ENCODE results near the gene CAPN5.
A peak's percentile ranks its signal among the peaks of the same experiment; 100 is the strongest.
"Not testable (repeated sequence)": the region's sequence is repeated elsewhere in the genome, so short reads cannot be mapped to it uniquely, and the experiment has no call there.

Gene CAPN5

DNA sequence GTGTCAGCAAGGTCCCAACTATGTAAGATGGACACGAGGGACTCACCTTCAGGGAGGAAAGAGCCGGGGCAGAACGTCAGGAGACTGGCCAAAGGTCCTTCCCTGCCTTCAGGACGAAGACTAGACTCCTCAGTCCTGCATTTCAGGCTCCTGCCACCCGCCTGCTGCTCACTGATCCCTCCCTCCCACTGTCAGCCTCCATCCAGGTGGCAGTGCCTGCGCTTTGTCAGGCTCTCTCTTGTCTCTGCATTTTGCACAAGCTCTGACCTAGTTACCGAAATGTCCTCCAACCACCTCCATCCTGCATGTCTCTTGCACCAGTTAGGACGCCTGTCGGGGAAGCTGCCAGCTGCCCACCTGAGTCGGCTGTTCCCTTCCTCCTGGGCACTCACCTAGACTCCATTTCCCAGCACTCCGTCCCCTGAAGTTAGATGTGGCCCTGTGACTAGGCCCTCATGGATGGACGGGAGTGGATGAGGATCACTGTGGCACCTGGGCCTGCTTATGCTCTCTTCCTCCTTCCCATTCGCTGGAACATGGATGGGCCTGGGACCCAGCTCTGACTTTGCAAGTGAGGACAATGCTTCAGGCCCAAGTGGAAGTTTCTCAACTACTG is 24.6 kb upstream of the CAPN5 start:
- no peak for DNase-seq (ENCODE audit: low read depth in 2 of 2, low spot score in 1 of 2)

DNA sequence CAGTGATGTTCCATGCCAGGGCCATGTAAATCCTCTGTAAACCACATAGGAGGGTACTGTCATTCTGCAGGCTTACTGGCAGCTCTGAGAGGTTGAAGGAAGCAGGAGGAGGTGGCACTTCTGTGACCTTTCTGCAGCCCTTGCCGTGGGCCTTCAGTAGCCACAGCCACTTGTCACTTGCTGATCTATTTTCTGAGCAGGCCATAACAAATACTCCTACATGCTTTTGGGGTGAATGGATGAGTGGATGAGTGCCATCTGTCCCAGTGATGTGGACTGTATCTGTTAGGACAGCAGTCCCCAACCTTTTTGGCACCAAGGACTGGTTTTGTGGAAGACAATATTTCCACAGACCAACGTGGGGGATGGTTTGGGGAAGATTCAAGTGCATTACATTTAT is 22.4 kb upstream of the CAPN5 start:
- no peak for DNase-seq (ENCODE audit: low read depth in 2 of 2, low spot score in 1 of 2)

DNA sequence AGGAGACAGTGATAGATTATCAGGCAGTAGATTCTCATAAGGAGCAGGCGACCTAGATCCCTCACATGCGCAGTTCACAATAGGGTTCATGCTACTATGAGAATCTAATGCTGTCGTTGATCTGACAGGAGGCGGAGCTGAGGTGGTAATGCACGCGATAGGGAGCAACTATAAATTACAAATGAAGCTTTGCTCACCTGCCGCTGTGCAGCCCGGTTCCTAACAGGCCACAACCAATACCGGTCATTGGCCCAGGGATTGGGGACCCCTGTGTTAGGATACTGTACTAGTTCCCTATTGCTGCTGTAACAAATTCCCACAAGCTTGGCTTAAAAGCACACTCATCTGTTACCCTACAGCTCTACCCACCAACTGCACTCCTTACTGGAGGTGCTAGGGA is 21.9 kb upstream of the CAPN5 start:
- DNase-seq (ENCODE audit: low read depth in 2 of 2, low spot score in 1 of 2), result no peak

DNA sequence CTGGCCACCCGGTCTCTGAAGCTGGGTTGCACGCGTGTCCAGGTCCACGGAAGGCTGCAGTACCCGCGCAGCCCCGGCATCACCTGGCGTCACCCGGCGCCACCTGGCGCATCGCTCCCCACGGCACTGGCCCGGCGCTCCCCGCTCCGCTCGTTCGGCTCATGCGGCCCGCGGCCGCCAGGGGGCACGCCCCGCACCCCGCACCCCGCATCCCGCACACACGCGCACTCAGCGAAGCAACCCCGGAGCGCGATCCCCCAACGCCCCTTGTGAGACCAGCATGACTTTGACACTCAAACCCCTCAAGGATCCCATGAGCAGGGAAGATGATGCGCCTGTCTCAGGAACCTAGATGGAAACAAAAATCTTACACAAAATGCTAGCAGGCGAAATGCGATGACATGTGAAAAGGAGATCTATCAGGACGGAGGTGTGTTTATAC is 20.7 kb upstream of the CAPN5 start:
- DNase-seq (ENCODE audit: low read depth in 2 of 2, low spot score in 1 of 2), result peak in 1 of 2 donors; percentile 23

DNA sequence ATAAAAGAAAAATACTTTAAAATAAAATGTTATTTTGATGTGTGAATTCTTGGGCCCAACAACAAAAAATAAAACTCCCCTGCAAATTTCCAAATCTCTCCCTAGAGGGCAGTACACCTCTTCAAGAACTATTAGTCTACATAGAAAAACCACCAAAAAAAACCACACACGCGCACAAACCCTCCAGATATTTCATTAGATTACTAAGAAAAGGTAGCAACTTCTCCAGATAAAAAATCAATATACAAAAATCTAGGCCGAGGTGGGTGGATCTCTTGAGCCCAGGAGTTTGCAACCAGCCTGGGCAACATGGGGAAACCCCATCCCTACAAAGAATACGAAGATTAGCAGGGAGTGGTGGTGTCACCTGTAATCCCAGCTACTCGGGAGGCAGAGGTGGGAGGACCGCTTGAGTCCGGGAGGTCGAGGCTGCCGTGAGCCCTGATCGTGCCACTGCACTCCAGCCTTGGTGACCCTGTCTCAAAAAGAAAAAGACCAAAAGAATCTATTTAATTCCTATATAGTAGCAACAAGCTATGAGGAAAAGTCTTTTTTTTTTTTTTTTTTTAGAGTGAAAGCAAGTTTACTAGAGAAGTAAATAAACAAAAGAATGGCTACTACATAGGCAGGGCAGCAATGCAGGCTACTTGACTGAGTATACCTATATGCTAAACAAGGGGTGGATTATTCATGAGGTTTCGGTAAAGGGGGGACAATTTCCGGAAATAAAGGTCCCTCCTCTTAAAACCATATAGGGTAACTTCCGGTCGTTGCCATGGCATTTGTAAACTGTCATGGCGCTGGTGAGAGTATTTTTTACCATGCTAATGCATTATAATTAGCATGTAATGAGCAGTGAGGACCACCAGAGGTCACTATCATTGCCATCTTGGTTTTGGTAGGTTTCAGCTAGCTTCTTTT is 19.5 kb upstream of the CAPN5 start:
- peak; percentile 45 to 60 for DNase-seq (ENCODE audit: low read depth in 2 of 2, low spot score in 1 of 2)

DNA sequence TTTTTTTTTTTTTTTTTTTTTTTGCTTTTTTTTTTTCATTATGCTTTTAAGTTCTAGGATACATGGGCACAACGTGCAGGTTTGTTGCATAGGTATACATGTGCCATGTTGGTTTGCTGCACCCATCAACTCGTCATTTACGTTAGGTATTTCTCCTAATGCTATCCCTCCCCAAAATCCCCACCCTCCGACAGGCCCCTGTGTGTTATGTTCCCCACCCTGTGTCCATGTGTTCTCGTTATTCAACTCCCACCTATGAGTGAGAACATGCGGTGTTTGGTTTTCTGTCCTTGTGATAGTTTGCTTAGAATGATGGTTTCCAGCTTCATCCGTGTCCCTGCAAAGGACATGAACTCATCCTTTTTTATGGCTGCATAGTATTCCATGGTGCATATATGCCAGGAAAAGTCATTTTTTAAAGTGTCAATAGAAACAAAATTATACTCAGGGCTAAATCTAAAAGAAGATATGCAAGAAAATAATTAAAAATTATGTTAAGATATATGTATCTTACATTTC is 18.8 kb upstream of the CAPN5 start:
- DNase-seq (ENCODE audit: low read depth in 2 of 2, low spot score in 1 of 2), result not testable (repeated sequence)

DNA sequence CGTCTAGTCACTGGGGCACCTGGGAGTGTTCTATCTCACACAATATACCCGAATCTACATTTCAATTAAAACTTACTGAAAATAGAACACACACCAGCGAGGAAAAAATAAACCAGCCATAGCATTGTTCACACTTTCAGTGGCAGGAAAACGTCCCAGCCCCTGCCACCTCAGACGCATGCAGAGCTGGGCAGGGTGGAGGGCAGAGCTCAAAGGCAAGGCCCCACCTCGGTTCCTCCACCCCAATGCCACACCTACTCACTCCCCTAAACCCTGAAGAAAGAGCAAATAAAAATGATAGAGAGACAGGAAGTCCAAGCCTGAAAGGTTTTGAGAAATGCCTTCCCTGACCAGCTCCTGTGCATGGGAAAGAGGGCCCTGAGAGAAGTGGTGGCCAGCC is 17.7 kb upstream of the CAPN5 start:
- DNase-seq (ENCODE audit: low read depth in 2 of 2, low spot score in 1 of 2), result no peak

DNA sequence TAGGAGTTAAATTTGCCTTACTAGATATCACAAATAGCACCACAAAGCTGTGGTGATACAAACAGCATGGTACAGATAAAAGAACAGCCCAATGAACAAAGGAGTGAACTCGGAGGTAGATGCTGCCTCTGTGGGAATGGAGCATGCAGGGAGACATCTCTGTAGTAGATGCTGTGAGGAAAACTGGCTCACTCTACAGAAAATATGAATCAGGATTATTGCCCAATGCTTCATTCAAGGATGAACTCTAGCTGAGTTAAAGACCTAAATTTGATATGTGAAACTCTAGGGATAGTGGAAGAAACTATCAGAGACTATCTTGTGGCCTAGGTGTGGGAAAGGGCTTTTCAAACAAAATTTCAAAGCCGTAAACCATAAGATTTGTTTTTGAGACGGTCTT is 15.3 kb upstream of the CAPN5 start:
- no peak for DNase-seq (ENCODE audit: low read depth in 2 of 2, low spot score in 1 of 2)

DNA sequence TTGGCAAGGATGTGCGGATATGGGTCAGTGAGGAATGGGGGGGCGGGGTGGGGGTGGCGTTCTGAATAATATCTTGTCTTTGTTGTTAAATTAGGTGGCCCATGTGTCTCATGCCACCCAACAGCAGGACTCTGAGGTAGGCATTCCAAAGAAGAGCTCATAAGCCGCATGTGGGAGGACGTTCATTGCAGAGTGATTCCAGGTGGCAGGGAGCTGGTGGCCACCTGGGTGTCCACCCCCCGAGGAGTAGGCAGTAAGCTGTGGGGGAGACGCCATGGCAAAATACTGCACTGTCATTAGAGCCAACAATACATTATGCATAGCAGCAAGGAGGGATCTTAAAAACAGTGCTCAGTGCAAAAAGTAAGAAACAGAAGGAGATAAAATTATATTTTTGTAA is 14.3 kb upstream of the CAPN5 start:
- no peak for DNase-seq (ENCODE audit: low read depth in 2 of 2, low spot score in 1 of 2)

DNA sequence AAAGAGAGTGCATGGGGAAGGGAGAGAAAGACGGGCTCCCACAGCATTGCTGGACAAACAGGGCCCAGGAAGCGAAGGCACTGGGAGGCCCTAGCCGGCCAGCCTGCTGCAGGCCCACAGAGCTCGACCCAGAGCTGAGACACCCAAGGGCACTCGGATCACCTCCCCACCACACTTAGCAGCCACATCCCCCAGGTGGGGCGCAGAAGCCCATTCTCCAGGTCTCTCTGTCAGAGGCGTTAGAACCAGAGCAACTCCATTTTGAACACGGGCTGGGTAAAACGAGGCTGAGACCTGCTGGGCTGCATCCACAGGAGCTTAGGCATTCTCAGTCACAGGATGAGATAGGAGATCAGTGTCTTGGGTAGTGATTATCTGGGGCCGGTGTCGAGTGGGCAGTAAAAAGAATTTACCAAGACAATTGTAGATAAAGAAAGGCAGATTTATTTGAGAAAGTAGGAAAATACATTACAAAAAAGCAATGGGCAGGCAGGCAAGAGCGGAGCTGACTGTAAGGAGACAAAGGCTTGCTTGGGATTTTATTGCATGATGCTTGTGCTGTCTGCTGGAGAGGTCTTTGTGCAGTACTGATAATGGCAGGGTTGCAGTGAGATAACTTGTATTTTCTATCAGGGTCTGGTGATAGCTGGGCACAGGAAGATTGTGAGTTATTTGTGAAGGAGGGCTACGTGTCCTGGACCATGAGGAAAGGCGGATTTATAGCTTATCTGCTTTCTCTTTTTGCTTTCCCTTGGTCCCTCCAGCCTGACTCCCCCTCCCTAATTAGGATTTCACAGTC is 13.4 kb upstream of the CAPN5 start:
- DNase-seq (ENCODE audit: low read depth in 2 of 2, low spot score in 1 of 2), result no peak

DNA sequence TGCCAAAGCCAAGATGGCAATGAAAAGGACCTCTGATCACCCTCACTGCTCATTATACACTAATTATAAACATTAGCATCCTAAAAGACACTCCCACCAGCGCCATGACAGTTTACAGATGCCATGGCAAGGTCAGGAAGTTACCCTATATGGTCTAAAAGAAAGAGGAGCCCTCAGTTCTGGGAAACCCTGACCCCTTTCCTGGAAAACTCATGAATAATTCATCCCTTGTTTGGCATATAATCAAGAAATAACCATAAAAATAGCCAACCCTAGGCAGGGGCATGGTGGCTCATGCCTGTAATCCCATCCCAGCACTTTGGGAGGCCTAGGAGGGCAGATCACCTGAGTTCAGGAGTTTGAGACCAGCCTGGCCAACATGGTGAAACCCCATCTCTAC is 12.7 kb upstream of the CAPN5 start:
- no peak for DNase-seq (ENCODE audit: low read depth in 2 of 2, low spot score in 1 of 2)

DNA sequence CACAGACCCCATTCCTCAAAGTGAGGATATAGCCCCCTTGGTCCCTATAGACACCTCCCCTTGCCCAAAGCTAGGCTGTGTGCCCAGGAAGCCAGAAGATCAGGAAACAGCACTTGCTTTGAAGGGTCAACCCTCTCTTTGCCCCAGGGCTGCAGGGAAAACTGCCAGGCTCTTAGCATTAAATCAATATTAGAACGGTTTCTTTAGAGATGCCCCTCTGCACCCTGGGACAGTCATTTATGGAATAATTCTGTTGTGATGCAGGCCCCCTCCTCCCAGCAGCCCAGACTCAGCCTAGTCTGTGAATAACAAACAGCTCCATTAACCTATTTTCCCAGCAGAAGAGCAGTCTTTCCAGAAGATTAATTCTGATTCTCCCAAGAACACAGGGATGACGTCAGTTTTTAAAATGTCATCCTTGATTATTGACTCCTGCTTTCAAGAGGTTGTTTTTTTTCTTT is 11.6 kb upstream of the CAPN5 start:
- DNase-seq (ENCODE audit: low read depth in 2 of 2, low spot score in 1 of 2), result no peak

DNA sequence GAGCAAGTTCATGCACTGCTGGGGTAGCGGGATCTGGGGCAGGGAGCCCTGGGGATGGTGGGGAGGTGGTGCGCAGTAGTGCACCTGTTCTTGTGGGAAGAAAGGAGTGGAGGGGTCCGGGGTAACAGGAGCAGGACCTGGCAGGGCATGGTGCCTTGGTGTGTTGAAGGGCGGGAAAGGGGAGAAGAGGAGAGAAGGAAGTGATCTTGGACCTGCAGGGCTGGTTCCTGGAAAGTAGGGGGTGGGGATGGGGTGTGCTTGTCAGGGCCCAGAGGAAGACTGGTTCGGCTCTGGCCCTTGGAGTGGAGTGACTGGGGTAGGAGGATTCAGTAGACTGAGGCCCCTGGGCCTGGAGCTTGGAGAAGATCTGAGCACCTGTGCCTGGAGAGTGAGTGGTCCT is 10.9 kb upstream of the CAPN5 start:
- DNase-seq (ENCODE audit: low read depth in 2 of 2, low spot score in 1 of 2), result no peak

DNA sequence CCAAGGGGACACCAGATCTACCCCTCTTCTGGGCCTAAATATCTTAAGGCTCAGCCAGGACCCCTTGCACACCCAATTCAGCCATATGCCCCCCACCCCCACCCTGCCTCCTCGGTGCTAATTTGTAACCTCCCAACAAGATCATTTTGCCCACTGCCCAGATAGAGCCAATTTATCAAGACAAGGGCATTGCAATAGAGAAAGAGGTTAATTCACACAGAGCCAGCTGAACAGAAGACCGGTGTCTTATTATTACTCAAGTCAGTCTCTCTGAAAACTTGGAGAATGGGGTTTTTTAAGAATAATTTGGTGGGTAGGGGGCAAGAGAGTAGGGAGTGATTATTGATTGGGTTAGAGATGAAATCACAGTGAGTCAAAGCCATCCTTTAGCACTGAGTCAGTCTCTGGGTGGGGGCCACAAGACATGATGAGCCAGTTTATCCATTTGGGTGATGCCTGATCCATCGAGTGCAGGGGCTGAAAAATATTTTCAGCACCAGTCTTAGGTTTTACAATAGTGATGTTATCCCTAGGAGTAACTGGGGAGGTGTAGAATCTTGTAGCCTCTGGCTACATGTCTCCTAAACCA is 9.9 kb upstream of the CAPN5 start:
- DNase-seq (ENCODE audit: low read depth in 2 of 2, low spot score in 1 of 2), result no peak

DNA sequence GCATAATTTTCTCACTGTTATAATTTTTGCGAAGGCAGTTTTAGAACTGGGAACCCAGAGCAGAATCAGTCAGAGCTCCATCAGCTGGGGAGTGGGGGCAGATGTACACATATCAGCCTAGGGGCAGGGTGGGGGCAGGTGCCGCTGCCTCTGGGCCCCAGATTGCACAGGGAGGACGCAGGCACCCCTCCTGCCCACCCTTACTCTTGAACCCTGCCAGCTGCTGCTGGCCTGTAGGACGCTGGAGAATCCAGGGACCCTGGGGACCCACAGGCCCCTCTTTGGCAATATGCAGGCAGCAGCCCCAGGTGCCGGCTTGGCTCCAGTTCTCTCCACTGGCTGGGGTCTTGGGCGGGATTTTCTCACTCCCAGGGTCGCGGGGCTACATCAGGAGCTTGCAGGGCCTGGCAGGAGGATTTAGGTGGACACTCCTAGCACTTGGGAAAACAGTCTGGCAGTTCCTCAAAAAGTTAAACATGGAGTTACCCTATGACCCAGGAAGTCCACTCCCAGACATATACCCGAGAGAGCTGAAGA is 8.8 kb upstream of the CAPN5 start:
- DNase-seq (ENCODE audit: low read depth in 2 of 2, low spot score in 1 of 2), result no peak

DNA sequence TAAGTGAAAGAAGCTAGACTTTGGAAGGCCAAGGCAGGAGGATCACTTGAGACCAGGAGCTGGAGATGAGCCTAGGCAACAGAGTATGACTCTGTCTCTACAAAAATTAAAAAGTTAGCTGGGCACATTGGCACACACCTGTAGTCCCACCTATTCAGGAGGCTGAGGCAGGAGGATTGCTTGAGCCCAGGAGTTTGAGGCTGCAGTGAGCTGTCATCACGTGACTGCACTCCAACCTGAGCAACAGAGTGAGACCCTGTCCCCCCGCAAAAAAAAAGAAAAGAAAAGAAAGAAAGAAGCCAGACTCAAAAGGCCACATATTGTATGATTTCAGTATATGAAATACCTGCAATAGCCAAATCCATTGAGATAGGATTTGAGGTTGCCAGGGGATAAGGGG is 7.9 kb upstream of the CAPN5 start:
- DNase-seq (ENCODE audit: low read depth in 2 of 2, low spot score in 1 of 2), result no peak

DNA sequence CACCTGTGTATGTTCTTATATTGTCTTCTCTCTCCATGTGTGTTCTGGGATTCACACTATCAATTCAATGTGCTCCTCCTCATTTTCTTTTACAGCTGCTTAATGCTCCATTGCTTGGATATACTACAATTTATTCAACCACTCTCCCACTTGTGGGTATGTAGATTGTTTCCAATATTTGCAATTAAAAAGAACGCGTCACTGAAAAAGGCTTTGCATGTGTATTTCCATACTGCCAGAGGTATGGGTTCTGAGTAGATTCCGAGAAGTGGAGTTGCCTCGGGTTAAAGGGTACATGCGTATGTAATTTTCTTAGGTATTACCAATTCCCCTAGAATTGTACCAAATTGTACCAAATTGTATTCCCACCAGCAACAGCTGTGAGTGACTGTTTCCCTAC is 7.0 kb upstream of the CAPN5 start:
- DNase-seq (ENCODE audit: low read depth in 2 of 2, low spot score in 1 of 2), result no peak

DNA sequence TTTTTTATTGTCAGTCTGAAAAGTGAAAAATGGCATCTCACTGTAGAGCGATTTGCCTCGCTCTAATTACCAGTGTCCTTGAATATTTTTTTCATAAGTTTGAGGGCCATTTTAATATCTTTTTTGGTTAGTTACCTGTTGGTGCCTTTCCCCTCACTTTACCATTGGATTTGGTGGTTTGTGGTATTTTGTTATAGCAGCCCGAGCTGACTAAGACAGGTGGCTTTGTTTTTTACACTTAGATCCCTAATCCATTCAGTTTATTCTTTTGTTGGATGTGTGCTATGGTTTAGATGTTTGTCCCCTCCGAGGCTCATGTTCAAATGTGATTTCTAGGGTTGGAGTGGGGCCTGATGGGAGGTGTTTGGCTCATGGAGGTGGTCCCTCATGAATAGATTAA is 6.5 kb upstream of the CAPN5 start:
- no peak for DNase-seq (ENCODE audit: low read depth in 2 of 2, low spot score in 1 of 2)

DNA sequence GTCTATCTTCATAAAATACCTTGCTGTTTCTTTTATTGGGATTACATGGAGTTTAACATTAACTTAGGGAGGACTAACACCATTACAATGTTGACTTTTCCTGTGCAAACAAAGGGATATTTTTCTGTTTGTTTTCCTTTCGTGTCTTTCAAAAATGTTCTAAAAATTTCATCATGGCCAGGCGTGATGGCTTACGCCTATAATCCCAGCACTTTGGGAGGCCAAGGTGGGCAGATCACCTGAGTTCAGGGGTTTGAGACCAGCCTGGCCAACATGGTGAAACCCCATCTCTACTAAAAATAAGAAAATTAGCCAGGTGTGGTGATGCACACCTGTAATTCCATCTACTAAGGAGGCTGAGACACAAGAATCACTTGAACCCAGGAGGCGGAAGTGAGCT is 5.5 kb upstream of the CAPN5 start:
- DNase-seq (ENCODE audit: low read depth in 2 of 2, low spot score in 1 of 2), result not testable (repeated sequence)

DNA sequence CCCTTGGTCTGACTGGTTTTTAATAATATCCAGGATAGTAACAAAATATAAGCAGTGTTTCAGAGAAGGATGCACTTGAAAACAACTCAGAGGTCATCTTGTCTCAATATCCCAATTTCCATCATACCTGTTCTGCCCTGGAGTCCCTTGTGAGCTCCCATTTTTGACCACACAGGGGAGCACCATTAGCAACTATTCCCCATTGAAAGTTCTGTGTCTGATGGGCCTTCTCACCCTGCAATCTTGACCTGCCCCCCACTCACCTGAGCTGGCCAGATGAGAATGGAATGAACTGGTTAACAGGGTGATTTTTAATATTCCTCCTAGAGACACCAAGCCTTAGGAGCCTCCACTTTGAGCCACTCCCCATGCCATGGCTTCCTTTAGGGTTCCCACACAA is 3.8 kb upstream of the CAPN5 start:
- no peak for DNase-seq (ENCODE audit: low read depth in 2 of 2, low spot score in 1 of 2)

DNA sequence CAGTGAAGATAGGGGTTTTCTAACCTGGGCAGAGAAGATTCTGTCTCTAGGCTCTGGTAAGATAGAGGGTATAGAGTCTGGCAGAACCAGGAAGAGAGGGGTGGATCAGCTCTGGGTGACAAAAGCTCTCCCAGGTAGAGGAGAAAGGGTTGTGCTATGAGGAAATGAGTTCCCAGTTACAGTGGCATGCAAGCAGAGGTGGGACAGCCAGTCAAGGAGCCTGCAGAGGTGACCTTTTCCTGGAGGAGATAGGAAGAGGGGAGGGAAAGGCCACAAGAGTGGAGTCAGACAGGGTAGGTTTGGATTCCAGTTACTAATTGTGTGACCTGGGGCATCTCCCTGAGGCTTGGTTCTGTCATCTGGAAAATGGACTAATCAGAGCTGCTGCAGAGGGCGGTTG is 3.4 kb upstream of the CAPN5 start:
- no peak for DNase-seq (ENCODE audit: low read depth in 2 of 2, low spot score in 1 of 2)
